ENCODE results near the gene CANT1. TPM values are rescaled to one million over a fixed set of nuclear protein-coding genes. Genes with fewer than 3 reads are reported as not detected.

Gene CANT1
- total RNA-seq, 1 donor from 2014 or later: 51.3 TPM

- DNase-seq (ENCODE audit: low read depth): no peak
Measured at GRCh38 chr17:78996781-78997201, 12.8 kb downstream of the CANT1 start.

- no peak for DNase-seq (ENCODE audit: low read depth)
Measured at GRCh38 chr17:78995761-78996451, 13.7 kb downstream of the CANT1 start.

- DNase-seq (ENCODE audit: low read depth): no peak
Measured at GRCh38 chr17:78995022-78995760, 14.4 kb downstream of the CANT1 start.

GRCh38 chr17:78993981-78994671, 15.4 kb downstream of the CANT1 start:
- no peak for DNase-seq (ENCODE audit: low read depth)

GRCh38 chr17:78993241-78993956, 16.2 kb downstream of the CANT1 start:
- DNase-seq (ENCODE audit: low read depth): peak; percentile 47

- no peak for DNase-seq (ENCODE audit: low read depth)
Measured at GRCh38 chr17:78992542-78993212, 16.9 kb downstream of the CANT1 start.

GRCh38 chr17:78991906-78992532, 17.5 kb downstream of the CANT1 start:
- DNase-seq (ENCODE audit: low read depth): no peak

- DNase-seq (ENCODE audit: low read depth): no peak
Measured at GRCh38 chr17:78991017-78991738, 18.4 kb downstream of the CANT1 start.

- no peak for DNase-seq (ENCODE audit: low read depth)
Measured at GRCh38 chr17:78990349-78991016, 19.1 kb downstream of the CANT1 start.

- DNase-seq (ENCODE audit: low read depth): no peak
Measured at GRCh38 chr17:78988152-78988551, 21.4 kb downstream of the CANT1 start.

GRCh38 chr17:78986649-78987328, 22.8 kb downstream of the CANT1 start:
- peak; percentile 64 for DNase-seq (ENCODE audit: low read depth)

GRCh38 chr17:78986048-78986648, 23.4 kb downstream of the CANT1 start:
- DNase-seq (ENCODE audit: low read depth): peak; percentile 52

- DNase-seq (ENCODE audit: low read depth): no peak
Measured at GRCh38 chr17:78985395-78985794, 24.2 kb downstream of the CANT1 start.

GRCh38 chr17:78981010-78981888, 28.3 kb downstream of the CANT1 start:
- DNase-seq (ENCODE audit: low read depth): peak; percentile 57

- no peak for DNase-seq (ENCODE audit: low read depth)
Measured at GRCh38 chr17:78980624-78980972, 29.0 kb downstream of the CANT1 start.

GRCh38 chr17:78979780-78980623, 29.6 kb downstream of the CANT1 start, which contains the start of gene LGALS3BP:
Gene LGALS3BP (minus strand): TSS chr17:78979923. CDS start chr17:78977191, 2,732 bp downstream.
- DNase-seq (ENCODE audit: low read depth): peak; percentile 91
